Right kidney (tissue), 1 donor: ENCODE data around the gene OR5A2.
"Not testable (repeated sequence)": the region's sequence is repeated elsewhere in the genome, so short reads cannot be mapped to it uniquely, and the experiment has no call there.

Experiments
- DNase-seq: peaks from one replicate; pipeline ENCODE4 v3.0.0-alpha.2; 2016

Gene OR5A2

DNA sequence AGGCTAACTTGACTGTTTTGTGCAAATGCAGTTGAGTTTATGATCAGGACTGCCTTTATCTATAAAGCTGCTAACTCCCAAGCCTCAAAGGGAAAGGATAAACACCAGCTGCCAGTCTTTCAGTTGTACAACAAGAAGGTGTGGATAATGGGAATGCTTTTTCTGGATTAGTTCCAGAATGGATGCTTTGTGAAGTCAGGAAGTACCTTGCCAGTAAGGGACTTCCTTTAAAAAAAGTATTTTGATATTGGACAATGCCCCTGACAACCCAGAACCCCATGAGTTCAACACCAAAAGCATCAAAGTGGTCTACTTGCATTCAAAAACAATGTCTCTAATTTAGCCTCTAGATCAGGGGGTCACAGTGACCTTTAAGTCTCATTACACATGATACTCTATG is 32.0 kb downstream of the OR5A2 start:
- DNase-seq: no peak

DNA sequence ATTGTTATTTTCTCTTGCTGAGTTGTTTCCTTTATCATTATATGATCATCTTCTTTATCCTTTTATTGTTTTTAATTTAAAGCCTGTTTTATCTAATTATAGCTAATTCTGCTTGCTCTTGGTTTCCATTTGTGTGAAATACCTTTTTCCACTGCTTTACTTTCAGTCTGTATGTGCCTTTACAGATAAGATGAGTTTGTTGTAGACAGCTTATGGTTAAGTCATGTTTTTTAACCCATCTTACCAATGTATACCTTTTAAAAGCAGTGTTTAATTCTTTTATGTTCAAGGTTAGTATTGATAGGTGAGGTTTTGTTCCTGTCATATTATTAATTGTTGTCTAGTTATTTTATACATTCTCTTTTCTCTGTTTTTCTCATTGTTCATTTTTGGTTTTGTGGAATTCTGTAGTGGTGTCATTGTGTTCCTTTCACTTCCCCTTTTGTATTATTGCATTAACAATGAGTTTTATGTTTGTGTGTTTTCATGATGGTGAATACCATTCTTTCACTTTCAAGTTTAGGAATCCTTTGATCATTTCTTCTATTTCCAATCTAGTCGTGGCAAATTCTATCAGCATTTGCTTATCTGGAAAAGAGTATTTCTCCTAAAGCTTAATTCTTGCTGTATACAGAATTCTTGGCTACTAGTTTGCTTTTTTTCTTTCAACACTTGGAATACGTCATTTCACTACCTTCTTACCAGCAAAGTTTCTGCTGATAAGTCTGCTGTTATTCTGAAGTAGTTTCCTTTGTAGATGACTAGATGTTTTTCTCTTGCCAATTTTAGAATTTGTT is 45.8 kb downstream of the OR5A2 start:
- DNase-seq: no peak

DNA sequence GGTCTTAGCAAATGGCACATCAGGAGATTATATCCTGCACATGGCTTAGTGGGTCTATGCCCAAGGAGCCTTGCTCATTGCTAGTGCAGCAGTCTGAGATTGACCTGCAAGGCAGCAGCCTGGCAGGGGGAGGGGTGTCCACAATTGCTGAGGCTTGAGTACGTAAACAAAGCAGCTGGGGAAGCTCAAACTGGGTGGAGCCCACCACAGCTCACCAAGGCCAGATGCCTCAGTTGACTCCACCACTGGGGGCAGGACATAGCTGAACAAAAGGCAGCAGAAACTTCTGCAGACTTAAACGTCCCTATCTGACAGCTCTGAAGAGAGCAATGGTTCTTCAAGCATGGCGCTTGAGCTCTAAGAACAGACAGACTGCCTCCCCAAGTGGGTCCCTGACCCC is 53.9 kb downstream of the OR5A2 start:
- not testable (repeated sequence) for DNase-seq

DNA sequence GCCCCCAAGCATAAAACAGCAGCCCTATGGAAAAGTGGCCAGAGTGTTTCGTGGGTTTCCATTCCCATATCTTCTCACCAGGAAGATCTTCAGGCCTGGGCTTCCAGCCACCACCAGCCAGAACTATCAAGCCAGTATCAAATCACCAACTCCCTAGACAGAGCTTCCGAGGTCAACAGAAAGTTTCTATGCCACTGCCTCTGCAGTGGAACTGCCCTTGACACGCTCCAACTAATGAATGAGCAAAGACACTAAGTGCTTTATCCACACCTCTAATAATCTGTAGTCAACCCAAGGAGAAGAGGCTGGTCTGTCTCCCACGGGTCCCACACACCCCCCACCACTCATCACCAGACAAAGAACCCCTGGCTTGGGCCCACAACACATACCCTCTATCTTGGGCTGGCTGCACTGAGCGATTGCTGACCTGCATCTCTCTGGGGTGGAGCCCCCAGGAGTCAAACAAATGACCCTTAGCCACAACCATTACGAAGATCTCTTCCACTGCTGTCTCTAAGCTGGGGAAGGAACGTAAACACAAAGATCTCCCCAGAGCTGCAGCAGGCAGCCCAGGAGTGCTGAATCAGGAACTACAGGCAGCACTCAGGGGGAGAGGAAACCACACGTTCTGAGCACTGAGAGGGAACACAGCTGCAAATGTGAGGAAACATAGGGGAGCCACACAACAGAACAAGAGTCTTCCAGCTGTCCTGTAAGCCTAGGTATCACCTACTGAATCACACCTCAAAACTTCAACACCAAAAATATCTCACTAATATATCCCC is 57.8 kb downstream of the OR5A2 start:
- no peak for DNase-seq
